ENCODE measurements around the gene FUBP3. TPM values are rescaled to one million over a fixed set of nuclear protein-coding genes. Genes with fewer than 3 reads are reported as not detected.
"Not testable (repeated sequence)": the region's sequence is repeated elsewhere in the genome, so short reads cannot be mapped to it uniquely, and the experiment has no call there.

Gene FUBP3
- total RNA-seq, 1 donor from 2014 or later: 22.6 TPM

DNA sequence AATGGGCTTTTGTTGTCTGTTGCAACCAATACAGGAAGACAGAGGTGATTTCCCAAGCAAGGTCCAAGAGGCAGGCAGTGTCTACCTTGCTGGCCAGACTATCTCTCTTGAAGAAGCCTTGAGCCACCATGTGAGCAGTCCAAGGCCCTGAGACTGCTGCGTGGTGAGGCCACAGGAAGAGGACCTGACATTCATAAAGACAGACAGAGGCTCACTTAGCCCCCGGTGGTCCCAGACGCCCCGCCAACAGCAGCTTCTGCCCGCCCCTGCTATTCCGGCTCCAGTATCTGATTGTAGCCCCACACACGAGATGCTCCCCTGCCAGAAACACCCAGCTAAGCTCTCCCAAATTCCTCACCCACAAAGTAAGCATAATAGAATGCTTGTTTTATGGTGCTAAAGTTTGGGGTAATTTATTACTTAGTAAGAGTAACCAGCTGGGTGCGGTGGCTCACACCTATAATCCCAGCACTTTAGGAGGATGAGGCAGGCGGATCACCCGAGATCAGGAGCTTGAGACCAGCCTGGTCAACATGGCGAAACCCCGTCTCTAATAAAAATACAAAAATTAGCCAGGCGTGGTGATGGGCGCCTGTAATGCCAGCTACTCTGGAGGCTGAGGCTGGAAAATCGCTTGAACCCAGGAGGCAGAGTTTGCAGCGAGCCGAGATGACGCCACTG lies 22.8 kb upstream of the FUBP3 start:
- DNase-seq: no peak
- H3K27me3 ChIP-seq (ENCODE audit: low read depth): peaks cover 39% of the 10 kb centered on the region
- no peaks in the 10 kb centered on the region for H3K36me3 ChIP-seq
- TF ChIP-seq CTCF (IDR thresholded peaks at IDR 0.05; ENCODE audit: borderline replicate concordance): no peak
- no peak overlapping the region for H3K4me3 ChIP-seq
- no peaks in the 10 kb centered on the region for H3K4me1 ChIP-seq
- intact Hi-C loops (cut with micrococcal nuclease): no loop called here
- peaks cover 6% of the 10 kb centered on the region for H3K9me3 ChIP-seq (replicated peaks)
- H3K27ac ChIP-seq (replicated peaks): no peak overlapping the region

- TF ChIP-seq CTCF (IDR thresholded peaks at IDR 0.05; ENCODE audit: borderline replicate concordance): no peak
- H3K27me3 ChIP-seq (ENCODE audit: low read depth): peaks cover 38% of the 10 kb centered on the region
- intact Hi-C loops (cut with micrococcal nuclease): no loop called here
These were observed 22.3 kb upstream of the FUBP3 start for GRCh38 chr9:130557077-130557468.

DNA sequence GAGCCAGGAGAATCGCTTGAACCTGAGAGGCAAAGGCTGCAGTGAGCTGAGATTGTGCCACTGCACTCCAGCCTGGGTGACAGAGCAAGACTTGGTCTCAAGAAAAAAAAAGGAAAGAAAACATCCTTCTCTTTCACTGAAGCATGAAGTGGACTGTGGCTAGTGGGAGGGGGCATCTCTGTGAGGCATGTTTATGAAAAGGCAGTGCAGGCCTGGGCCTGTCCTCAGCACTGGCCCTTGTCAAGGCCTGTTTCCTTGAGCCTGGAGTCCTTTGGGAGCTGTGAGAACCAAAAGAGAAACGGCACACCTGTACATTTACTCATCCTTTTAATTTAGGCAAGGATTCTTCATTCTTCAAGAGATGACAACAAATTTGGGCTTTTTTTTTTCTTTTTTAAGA lies 18.3 kb upstream of the FUBP3 start:
- intact Hi-C loops (cut with micrococcal nuclease): no loop called here
- Histone ChIP-seq H3K27me3 (ENCODE audit: low read depth) (peaks cover 13% of the 10 kb centered on the region), H3K36me3 (no peaks in the 10 kb centered on the region), H3K4me1 (no peaks in the 10 kb centered on the region), H3K9me3 (replicated peaks) (no peaks in the 10 kb centered on the region), H3K4me3 (no peak overlapping the region), H3K27ac (replicated peaks) (no peak overlapping the region)
- no peak for TF ChIP-seq CTCF (IDR thresholded peaks at IDR 0.05; ENCODE audit: borderline replicate concordance)
- DNase-seq: no peak

More at GRCh38 chr9:130557077-130557468, 22.3 kb upstream of the FUBP3 start:
- no peak overlapping the region for H3K27ac ChIP-seq (replicated peaks)
- no peaks in the 10 kb centered on the region for H3K4me1 ChIP-seq
- H3K36me3 ChIP-seq: no peaks in the 10 kb centered on the region
- H3K4me3 ChIP-seq: no peak overlapping the region
- peaks cover 6% of the 10 kb centered on the region for H3K9me3 ChIP-seq (replicated peaks)
- DNase-seq: no peak

GRCh38 chr9:130562525-130562924 lies 16.9 kb upstream of the FUBP3 start:
- intact Hi-C loops (cut with micrococcal nuclease); H3K4me1 ChIP-seq; DNase-seq; H3K27ac ChIP-seq (replicated peaks); H3K27me3 ChIP-seq (ENCODE audit: low read depth); H3K4me3 ChIP-seq; H3K36me3 ChIP-seq; H3K9me3 ChIP-seq (replicated peaks): not testable (repeated sequence)

- no peak for DNase-seq
- Histone ChIP-seq H3K4me1 (no peaks in the 10 kb centered on the region), H3K9me3 (replicated peaks) (no peaks in the 10 kb centered on the region), H3K27me3 (ENCODE audit: low read depth) (no peaks in the 10 kb centered on the region), H3K27ac (replicated peaks) (no peak overlapping the region), H3K36me3 (no peaks in the 10 kb centered on the region), H3K4me3 (no peak overlapping the region)
- no peak for TF ChIP-seq CTCF (IDR thresholded peaks at IDR 0.05; ENCODE audit: borderline replicate concordance)
- intact Hi-C loops (cut with micrococcal nuclease): no loop called here
These were observed 15.6 kb upstream of the FUBP3 start for GRCh38 chr9:130563797-130564196.

GRCh38 chr9:130565792-130566191 lies 13.6 kb upstream of the FUBP3 start:
- Histone ChIP-seq H3K36me3 (no peaks in the 10 kb centered on the region), H3K9me3 (replicated peaks) (no peaks in the 10 kb centered on the region), H3K4me3 (no peak overlapping the region), H3K27ac (replicated peaks) (no peak overlapping the region), H3K4me1 (no peaks in the 10 kb centered on the region), H3K27me3 (ENCODE audit: low read depth) (no peaks in the 10 kb centered on the region)
- no peak for TF ChIP-seq CTCF (IDR thresholded peaks at IDR 0.05; ENCODE audit: borderline replicate concordance)
- intact Hi-C loops (cut with micrococcal nuclease): no loop called here
- no peak for DNase-seq
